Suprapubic skin (tissue), 4 donors: ENCODE results near the gene TNFRSF25. TPM values are rescaled to one million over a fixed set of nuclear protein-coding genes. Genes with fewer than 3 reads are reported as not detected.

ENCODE experiments used
- DNase-seq, 2 donors: peaks; one replicate each; pipeline ENCODE4 v3.0.0-alpha.2; 2019; ENCODE audit warnings: low spot score in 2 of 2
- H3K27ac ChIP-seq: fragments of 200-600 bp; sonication (generic); one replicate; pipeline ENCODE4 v1.5.1; 2019
- H3K27me3 ChIP-seq: fragments of 200-600 bp; sonication (generic); one replicate; pipeline ENCODE4 v1.5.1; 2019
- H3K36me3 ChIP-seq: fragments of 200-600 bp; sonication (generic); one replicate; pipeline ENCODE4 v1.5.1; 2019
- H3K4me1 ChIP-seq: fragments of 200-600 bp; sonication (generic); one replicate; pipeline ENCODE4 v1.5.1; 2019
- H3K4me3 ChIP-seq: fragments of 200-600 bp; sonication (generic); one replicate; pipeline ENCODE4 v1.5.1; 2019; ENCODE audit warnings: mild to moderate bottlenecking
- H3K9me3 ChIP-seq: fragments of 200-600 bp; sonication (generic); one replicate; pipeline ENCODE4 v1.5.1; 2019
- CTCF ChIP-seq, 2 donors: fragments of 200-600 bp in 1 of 2; fragments of 450-650 bp in 1 of 2; sonication (generic) in 1 of 2; IDR thresholded peaks; one replicate each; pipeline ENCODE4 v1.5.1; 2016 to 2019; ENCODE audit warnings: antibody characterized with exemption in 2 of 2, mild to moderate bottlenecking in 1 of 2, moderate library complexity in 1 of 2
- EP300 ChIP-seq: sonication (generic); formaldehyde crosslinking; IDR thresholded peaks from one replicate; pipeline ENCODE4 v1.6.1; 2017; ENCODE audit warnings: antibody characterized with exemption
- POLR2A ChIP-seq, 2 donors: fragments of 450-650 bp; IDR thresholded peaks; one replicate each; pipeline ENCODE4 v1.6.1; 2017; ENCODE audit warnings: antibody characterized with exemption in 2 of 2, mild to moderate bottlenecking in 2 of 2, moderate library complexity in 2 of 2
- POLR2AphosphoS5 ChIP-seq, 3 donors: sonication (generic); formaldehyde crosslinking; IDR thresholded peaks; one replicate each; pipeline ENCODE4 v1.6.1; 2017; ENCODE audit warnings: antibody characterized with exemption in 3 of 3
- WGBS: methylation state at CpG from one replicate; pipeline ENCODE4 v1.1.5; 2018; 5-methylcytosine and 5-hydroxymethylcytosine counted together
- total RNA-seq, 4 donors: library from RNA; depleted of rRNA; stranded (reverse); fragments of >200 nt; gene quantifications; one replicate each; pipeline ENCODE4 v1.1.0, GENCODE V29; 2016

TNFRSF25 gene
- total RNA-seq, 4 donors from 2014 or later, result 66.8 to 411 (median 99.5) TPM

- WGBS, result 7% methylated on average over 3 of the region's 15 CpGs
- H3K27ac ChIP-seq, result peak overlapping the region; percentile 67
- H3K4me1 ChIP-seq, result peaks cover 38% of the 10 kb centered on the region
- H3K4me3 ChIP-seq, result no peak overlapping the region
- TF ChIP-seq POLR2AphosphoS5 (IDR thresholded peaks at IDR 0.05), result no peak
- no peak for TF ChIP-seq POLR2A (IDR thresholded peaks at IDR 0.05)
- TF ChIP-seq CTCF (IDR thresholded peaks at IDR 0.05), result peak in 1 of 2 donors; percentile 34
- H3K36me3 ChIP-seq, result no peaks in the 10 kb centered on the region
- H3K9me3 ChIP-seq, result no peaks in the 10 kb centered on the region
- no peak for DNase-seq
- H3K27me3 ChIP-seq, result peaks cover 62% of the 10 kb centered on the region
These were observed 51.5 kb downstream of the TNFRSF25 start for GRCh38 chr1:6414443-6414844.

GRCh38 chr1:6412896-6413295 is 53.1 kb downstream of the TNFRSF25 start:
- WGBS, result 65% methylated on average over 6 of the region's 6 CpGs
- H3K27me3 ChIP-seq, result peaks cover 47% of the 10 kb centered on the region
- H3K9me3 ChIP-seq, result no peaks in the 10 kb centered on the region
- H3K4me1 ChIP-seq, result peaks cover 24% of the 10 kb centered on the region
- no peak for DNase-seq
- H3K36me3 ChIP-seq, result no peaks in the 10 kb centered on the region
- H3K4me3 ChIP-seq, result no peak overlapping the region
- H3K27ac ChIP-seq, result peak overlapping the region; percentile 14
- TF ChIP-seq POLR2AphosphoS5 (IDR thresholded peaks at IDR 0.05), result no peak
- TF ChIP-seq CTCF (IDR thresholded peaks at IDR 0.05), result no peak
- TF ChIP-seq POLR2A (IDR thresholded peaks at IDR 0.05), result no peak
- no peak for TF ChIP-seq EP300

Other genes with a start within 250 kb of the TNFRSF25 start
- gene ICMT, start 230.2 kb downstream of the TNFRSF25 start, total RNA-seq, result 10 to 100 TPM; 20.2 to 65.0 (median 58.1) TPM
- gene HES3, start 222.0 kb downstream of the TNFRSF25 start, total RNA-seq, result not detected
- gene GPR153, start 205.1 kb downstream of the TNFRSF25 start, total RNA-seq, result 10 to 100 TPM in 3 of 4 donors, 1 to 10 TPM in 1; 5.6 to 16.1 (median 14.2) TPM
- gene ACOT7, start 72.4 kb downstream of the TNFRSF25 start, total RNA-seq, result 10 to 100 TPM in 3 of 4 donors, 1 to 10 TPM in 1; 8.4 to 40.5 (median 26.7) TPM
- 10 to 100 TPM; 18.2 to 36.4 (median 24.9) TPM for gene HES2, start 46.3 kb downstream of the TNFRSF25 start, total RNA-seq
- 10 to 100 TPM; 37.6 to 54.4 (median 48.8) TPM for gene ESPN, start 41.4 kb downstream of the TNFRSF25 start, total RNA-seq
- gene PLEKHG5, start 25.5 kb upstream of the TNFRSF25 start, total RNA-seq, result 100 to 1,000 TPM in 2 of 4 donors, 10 to 100 TPM in 2; 76.3 to 347 (median 107) TPM
- gene NOL9, start 88.3 kb upstream of the TNFRSF25 start, total RNA-seq, result 10 to 100 TPM; 19.4 to 33.6 (median 27.5) TPM
- gene TAS1R1, start 89.1 kb upstream of the TNFRSF25 start, total RNA-seq, result under 1 TPM in 2 of 4 donors, not detected in 2; 0.40 to 0.45 TPM
- 10 to 100 TPM; 17.8 to 26.7 (median 21.6) TPM for gene ZBTB48, start 113.8 kb upstream of the TNFRSF25 start, total RNA-seq
- gene KLHL21, start 136.7 kb upstream of the TNFRSF25 start, total RNA-seq, result 100 to 1,000 TPM; 105 to 125 (median 118) TPM
- gene PHF13, start 147.6 kb upstream of the TNFRSF25 start, total RNA-seq, result 10 to 100 TPM; 12.6 to 21.7 (median 17.0) TPM
- 10 to 100 TPM; 13.2 to 31.8 (median 24.8) TPM for gene THAP3, start 158.7 kb upstream of the TNFRSF25 start, total RNA-seq
- gene DNAJC11, start 235.6 kb upstream of the TNFRSF25 start, total RNA-seq, result 10 to 100 TPM; 22.9 to 53.0 (median 31.4) TPM